Renal pelvis (tissue), 4 donors: ENCODE measurements around the gene MED12L. TPM values are rescaled to one million over a fixed set of nuclear protein-coding genes. Genes with fewer than 3 reads are reported as not detected.

Source experiments
- DNase-seq: peaks from one replicate; pipeline ENCODE4 v3.0.0-alpha.2; 2013
- polyA plus RNA-seq, 3 donors: library from polyadenylated mRNA; unstranded; fragments of 120-200 nt; gene quantifications; one replicate each; pipeline ENCODE4 v1.2.1, GENCODE V29; 2013; ENCODE audit not compliant: insufficient read length in 3 of 3

MED12L gene
- polyA plus RNA-seq, 3 donors = 2.2 to 2.7 (median 2.6) TPM

DNA sequence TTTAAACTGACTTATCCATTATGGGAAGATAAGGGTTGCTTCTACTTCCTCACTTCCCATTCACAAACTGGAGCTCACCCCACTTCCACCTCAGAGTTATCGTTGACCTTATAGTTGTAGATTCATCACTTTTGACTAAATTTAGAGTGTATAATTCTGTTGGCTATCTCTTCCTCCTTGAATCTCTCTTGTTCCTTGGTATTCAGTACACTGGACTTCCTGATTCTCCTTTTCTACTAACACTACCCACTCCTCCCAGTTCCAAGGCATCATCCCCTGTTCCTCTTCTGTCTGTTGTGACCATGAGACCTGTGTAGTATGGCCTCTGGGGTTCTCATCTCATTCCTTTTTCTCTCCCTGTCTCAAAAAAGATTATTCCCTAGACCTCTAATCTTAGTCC is 237.0 kb downstream of the MED12L start:
- no peak for DNase-seq

DNA sequence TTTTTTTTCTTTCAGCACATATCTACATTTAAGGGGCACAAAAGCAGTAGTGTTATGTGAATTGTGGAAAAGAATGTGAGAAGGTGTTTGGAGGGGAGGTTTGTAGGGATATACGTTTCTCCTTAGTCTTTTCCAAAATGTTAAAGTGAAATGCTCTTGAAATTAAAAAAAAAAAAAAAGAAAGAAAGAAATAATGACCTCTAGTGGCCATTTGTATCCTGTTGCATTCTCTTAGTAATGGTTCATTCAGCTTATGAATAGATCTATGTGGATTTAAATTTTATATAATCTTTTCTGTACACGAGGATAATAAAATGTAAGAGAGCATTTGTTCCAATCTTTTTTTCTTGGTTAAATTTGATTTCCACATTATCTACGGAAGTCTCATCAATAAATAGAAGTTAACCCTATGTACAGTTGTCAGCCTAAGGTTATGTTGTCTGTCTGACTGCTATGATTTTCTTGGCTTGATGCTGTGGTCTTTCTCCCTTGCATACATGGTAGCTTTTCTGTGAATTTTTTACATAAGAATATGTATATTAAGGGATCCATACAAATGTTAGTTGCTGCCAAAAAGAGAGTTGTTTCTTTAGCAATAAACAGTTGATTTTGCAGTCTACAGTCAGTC is 242.2 kb downstream of the MED12L start:
- no peak for DNase-seq

DNA sequence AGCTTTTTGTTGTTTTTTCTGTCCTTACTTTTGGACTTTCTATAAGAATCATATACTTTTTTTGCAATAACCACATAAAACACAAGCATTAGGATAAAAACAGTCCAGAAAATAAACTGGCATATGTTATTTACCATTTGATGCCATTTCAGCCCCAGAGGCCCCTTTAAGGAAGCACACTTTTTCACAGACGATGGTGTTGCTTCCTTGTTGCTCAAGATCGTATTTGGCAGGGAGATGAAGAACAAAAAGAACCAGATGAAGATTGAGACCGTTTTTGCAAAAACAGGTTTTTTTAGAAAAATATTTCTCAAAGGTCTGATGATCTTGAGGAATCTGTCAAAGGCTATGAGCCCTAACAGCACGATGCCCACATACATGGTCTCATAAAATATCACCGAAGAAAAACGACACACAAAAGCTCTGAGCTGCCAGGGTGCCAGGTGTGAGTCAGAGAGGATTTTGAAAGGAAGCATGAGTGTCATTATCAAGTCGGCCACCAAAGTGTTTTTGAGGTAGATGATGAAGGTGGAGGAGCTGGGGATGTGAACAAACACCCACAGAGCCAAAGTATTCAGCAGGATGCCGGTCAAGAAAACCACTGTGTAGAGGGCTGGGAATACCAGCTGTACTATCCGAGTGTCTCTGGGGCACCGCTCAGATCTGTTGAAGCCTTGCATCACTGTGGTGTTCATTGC is 243.0 kb downstream of the MED12L start:
- no peak for DNase-seq

DNA sequence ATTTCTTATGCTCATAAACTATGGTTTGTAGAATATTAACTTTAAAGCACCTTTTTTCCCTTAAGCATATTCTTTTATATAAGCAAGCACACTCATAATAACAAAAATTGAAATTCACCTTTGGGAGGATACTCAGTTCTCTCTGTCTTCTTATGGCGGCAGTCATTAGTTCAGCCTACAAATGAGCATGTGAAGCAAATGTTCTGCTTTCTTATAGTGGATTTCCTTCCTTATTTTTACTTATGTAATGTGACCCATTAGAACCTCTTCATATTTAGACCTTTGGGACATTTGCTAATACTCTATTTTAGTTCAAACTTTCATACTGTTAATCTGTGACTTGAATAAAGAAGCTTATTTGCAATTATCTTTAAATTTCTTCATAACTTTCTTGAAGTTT is 243.9 kb downstream of the MED12L start, which contains the start of gene P2RY13:
Gene P2RY13 (minus strand): TSS at position 187 of the 400 bp plus-strand sequence. CDS start 21 bp downstream, at position 166.
- no peak for DNase-seq

DNA sequence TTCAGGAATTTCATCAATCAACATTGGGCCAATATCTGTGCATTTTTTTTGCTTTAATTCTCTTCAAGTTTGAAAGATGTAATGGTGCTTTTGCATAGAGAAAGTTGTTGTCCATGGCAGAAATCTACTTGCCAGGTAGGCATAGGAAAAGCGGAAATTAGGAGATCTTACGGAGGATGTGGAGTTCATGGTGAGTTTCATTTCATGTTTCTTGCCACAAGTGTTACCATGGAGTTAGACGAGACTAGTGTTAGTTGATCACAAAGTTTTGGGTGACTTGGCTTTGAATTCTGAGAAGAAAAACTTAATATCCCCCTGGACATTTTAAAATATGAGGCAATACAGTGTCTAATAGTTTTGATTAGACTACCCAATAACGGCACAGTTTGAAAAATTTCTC is 244.9 kb downstream of the MED12L start:
- no peak for DNase-seq

DNA sequence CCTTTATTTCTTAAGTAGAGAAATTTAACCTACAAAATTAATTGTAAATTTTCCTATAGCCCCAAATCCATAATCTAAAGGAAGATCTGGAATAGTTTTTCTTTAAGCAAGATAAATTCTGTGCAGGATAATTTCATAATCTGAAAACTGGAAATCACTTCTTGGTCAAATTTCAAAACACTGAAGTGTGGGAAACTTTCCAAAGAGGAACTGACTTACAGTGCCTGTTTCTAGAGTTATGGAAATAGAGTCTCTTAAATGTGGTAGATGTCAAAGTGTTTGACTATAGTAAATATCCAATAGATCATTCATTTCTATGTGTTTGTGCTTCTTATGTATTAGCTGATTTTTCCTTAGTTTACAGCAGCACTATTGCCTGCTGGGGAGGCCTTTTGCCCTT is 245.4 kb downstream of the MED12L start:
- no peak for DNase-seq

DNA sequence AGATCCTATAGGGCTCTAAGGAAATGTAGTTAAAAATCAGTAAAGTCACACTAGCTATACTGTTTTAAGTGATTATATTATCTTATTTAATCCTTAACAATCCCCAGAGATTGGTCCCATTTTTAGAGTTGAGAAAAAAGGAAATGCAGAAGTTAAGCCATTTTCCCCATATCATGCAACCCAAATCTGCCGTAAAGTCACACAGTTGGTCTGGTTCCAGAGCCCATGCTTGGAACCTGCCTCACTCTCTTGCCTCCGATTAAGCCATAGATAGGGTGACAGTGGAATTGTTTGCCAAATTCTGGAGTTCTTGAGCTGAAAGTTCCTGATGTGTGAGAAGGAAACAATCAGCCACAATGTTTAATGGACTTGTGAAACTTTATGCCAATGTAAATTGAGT is 246.2 kb downstream of the MED12L start:
- DNase-seq = no peak

DNA sequence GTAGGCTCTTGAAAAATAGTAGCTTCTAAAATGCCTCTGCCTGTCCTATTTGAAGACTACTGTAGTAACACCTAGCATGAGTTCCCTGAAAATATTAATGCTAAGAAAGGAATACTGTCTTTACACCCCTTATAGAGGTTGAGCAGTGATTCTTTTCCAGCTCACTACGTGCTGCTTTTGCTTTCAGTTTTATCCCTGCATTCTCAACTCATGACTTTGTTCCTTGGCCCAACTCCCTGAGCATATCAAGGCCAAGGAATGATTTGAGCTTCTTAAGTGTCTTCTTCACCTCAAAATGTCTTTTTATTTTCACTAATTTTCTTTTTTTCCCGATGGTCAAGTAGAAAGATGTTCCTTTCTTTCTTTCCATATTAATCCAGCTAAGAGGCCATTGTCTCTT is 260.4 kb downstream of the MED12L start:
- no peak for DNase-seq

DNA sequence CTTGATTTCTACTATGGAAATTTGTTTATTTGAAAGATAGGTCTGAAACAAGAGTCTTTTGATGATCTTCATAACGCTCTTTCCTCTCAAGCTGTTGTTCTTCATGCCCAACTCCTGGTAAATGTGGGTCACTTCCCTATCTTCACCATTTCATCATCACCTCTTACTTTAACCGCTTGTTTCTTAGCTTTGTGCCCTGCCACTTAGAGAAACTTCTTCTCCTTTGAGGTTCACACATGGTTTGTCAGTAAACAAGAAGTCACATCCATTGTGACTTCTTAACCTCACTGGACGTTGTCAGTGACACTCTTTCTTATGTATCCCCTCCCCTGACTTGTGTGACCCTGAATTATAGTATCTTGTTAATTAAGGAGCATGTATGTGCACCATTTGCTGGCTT is 260.8 kb downstream of the MED12L start:
- DNase-seq = no peak

DNA sequence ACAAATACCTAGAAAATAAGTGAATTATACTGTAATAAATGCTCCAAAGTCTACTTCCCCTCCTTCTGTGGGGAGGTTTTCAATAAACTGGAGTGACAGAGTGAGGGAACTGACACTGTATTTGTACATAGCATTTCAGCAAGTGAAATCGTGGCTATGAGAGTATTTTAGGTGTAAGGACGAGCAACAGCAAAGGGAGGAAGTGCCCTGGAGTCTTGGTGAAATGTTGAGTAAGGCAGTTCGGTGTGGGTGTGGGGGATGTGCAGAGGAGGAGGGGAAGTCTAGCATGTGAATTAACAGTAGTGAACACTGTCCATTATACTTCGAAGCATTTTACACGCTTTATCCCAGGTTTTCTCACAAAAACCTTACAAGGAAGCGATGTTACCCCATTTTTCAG is 262.0 kb downstream of the MED12L start:
- DNase-seq = no peak

DNA sequence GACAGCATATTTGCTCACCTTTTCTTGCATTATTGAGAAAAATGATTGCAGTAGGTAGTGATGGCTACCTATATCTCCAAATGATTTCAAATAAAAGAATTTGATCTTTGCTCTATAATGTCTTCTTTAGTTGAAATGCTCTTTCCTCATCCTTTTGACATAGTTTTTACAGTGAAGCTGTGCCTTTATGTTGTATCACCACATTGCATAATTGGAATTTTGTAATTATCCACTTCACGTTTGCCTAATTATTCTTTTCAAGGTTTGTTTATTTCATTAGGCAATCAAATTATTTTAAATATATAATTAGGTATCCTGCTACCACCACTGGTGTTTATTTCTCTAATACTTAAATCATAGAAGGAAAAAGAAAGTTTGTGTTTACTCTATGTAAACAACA is 265.2 kb downstream of the MED12L start:
- DNase-seq = no peak

DNA sequence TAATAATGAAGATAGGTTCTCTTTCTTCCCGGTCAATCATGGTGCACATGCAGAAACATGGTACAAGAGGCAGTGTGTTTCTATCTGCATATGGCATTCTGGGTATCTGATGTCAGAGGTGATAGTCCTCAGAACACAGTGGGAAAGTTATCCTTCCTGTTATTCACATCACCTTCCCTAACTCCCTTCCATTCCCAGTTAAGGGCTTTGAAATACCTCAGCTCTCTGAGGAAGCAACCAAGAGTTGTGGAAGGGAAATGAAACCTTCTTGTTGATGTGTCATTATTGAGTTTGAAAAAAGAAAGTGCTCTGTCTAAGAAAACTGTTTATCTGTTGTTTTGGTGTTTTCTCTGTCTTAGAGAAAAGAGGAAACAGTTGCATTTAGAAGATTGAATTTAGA is 265.8 kb downstream of the MED12L start:
- no peak for DNase-seq

DNA sequence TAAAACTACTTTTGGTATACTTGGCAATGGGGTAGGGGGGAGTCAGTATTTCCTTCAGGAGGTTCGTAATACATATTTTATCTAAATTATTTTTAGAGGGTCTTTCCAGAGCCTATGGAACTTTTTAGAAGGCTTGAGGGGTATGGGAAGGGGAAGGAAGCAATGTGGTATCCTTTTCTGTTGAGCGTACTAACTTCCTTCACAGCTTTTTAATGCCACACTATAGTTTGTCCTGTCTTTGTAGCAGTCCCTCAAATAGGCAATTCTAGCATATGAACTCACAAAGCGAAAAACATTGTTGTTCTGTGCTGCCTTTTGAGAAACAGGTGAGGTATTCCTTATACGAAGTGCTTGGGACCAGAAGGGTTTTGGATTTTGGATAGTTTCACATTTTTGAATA is 266.2 kb downstream of the MED12L start:
- DNase-seq = no peak

DNA sequence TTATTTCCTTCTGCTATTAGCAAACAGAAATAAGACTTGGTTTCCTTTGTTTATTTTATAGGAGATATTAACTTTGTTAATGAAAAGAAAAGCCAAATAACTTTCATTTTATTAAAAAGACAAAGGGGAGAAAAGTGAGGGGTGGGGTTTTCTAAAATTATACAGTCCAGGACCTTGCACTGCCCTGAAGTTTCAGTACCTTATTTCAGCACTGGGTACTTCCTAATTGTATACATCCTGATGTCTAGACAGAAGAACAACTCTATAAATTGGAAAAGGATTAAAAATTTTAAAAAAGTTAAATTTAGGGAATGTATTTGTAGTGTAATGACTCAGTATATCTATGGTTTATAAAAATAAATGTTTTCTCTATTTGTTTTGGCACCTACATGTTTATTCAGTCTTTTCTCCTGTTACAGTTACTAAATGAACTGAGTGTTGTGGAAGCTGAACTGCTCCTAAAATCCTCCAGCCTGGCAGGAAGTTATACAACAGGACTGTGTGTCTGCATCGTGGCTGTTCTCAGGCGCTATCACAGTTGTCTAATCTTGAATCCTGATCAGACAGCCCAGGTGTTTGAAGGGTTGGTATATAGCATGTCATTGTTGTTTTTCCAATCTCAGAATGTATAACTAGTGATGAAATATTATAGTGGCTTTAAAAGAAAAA is 271.5 kb downstream of the MED12L start:
- no peak for DNase-seq

DNA sequence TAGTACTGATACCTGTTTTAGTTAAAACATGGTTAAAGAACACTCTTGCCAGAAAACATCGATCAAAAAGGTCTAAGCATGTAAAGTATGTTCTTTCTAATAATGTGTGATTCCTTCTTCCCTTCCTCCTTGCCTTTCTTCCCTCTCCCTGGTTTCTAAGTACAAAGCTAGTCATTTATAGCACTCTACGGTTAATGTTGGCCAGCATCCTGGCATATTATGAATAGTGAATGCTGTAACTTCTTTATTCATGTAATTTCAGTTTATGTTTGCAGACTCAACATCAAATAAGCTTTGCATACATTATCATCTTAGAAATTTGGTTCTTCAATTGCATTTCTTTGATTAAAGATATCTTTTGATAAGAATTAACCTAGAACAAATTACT is 272.0 kb downstream of the MED12L start:
- DNase-seq = no peak

DNA sequence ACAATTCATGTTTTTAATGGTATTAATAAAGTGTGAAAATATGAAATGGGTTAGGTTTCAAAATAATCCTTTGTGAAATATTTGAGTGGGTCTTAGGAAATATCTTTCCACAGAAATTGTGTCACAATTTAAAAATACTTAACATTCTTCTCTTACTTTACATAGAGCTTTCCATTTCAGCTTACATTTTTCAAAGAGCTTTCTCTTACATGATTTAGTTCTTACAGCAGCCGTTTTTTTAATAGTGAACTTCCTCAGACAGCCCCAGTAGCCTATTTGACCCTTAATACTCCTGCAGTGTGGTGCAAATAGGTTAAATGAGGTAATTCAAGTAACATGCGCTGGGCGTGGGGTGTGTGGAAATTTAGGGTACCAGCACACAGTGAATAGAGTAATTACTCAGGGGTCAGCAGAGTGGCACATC is 277.3 kb downstream of the MED12L start:
- no peak for DNase-seq

DNA sequence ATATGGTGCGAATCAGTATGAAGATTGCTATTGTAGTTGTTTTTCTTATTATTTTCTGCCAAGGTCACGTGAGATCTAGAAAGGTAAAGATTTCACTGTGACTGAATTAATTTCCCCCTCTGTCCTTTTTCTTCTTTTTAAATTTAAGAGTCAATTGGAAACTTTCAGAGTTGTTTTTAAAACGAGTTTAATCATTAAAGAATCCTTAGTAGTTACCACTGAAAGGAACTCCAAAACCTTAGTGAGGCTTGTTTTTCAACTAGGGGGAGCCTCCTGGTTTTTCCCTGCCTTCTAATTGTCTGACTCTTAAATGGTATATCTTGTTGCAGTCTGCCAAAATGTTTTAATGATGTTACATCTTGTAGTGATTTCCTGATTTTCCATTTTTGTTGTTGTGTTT is 281.5 kb downstream of the MED12L start:
- no peak for DNase-seq

DNA sequence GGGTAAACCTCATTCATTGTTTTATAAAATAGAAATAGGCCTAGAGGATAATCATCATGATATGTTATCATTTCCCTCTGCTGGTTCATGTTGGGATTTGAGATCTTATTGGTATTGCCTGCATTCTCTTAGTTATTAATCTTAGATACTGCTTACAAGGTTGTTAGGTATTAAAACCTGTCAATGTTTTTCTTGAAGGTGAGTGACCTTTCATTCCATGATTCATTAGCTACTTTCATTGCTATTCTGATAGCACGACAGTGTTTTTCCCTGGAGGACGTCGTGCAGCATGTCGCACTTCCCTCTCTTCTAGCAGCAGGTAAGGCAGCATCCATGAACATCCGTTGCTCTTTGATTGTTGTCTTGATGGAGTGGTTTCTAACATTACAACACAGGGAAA is 282.0 kb downstream of the MED12L start:
- DNase-seq = no peak

DNA sequence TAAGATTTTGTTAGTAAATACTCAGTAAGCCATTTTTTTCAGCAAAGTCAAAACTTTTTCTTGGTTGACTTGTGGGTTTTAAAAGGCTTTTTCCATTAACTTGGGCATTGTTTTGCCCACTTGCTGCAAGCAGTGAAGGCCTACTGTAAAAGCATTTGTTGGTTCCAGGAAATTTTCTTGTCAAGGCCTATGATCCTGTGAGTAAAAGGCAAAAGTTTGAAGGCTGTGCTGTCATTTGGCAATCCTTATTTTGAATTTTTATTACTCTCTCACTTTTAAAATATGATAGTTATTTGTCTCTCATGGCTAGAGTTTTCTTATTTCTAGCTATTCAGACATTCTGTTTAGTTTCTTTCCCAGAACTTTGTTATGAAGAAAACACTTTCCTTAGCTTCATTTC is 286.1 kb downstream of the MED12L start:
- no peak for DNase-seq

DNA sequence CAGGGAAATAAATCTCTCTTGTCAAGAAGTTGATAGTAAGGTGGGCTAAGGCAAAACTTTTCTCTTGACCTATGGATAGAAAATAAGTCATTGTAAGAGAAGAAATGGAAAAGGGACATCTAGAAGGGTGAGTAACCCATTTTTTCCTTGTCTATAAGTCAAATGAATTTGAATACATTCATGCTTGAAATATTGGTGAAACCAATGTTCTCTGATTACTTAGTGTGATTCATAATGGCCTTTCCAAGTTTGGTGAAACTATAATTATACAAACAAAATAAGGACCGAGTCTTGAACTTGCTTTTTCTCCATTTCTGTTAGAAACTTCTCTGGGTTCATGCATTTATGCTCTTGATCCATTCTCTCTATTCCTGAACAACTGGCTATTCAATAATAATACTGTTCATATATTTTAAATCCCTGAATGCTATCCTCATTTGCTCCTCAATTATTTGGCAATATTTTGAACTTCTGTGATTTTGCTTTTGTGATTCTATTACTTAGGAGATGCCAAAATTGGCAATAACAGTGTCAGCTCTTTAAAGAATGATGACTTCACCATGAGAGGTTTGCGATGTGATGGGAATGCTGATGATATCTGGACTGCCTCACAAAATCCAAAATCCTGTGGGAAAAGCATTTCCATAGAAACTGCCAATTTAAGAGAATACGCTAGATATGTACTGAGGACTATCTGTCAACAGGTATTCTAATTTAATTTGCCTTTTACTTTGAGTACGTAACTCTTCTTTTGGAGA is 286.8 kb downstream of the MED12L start:
- no peak for DNase-seq

DNA sequence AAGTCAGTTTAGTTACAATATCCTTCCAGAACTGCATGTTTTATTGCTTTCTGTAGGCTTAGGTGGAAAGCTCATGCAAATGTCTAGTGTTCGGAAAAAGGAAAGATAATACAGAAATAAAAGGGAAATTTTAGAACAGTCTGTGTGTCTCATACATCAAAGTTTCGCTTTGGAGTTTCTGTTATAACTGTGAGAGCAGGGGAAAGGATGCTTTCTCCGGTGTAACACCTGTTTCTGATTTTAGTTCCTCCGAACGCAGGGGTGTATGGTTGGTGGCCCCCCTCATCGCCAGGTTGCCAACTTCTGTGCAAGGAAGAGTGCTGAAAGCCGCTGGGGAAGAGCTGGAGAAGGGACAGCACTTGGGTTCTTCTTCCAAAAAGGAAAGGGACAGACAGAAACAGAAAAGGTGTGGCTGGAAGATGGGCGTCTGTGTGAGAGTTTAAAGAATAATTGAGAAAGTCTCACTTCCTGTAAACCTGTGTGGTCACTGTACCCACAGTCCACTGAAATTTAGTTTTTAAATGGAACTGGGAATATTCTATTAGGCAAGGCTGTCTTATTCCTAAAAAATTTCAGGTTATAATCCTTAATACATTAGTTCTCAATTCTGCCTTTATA is 292.4 kb downstream of the MED12L start:
- no peak for DNase-seq

DNA sequence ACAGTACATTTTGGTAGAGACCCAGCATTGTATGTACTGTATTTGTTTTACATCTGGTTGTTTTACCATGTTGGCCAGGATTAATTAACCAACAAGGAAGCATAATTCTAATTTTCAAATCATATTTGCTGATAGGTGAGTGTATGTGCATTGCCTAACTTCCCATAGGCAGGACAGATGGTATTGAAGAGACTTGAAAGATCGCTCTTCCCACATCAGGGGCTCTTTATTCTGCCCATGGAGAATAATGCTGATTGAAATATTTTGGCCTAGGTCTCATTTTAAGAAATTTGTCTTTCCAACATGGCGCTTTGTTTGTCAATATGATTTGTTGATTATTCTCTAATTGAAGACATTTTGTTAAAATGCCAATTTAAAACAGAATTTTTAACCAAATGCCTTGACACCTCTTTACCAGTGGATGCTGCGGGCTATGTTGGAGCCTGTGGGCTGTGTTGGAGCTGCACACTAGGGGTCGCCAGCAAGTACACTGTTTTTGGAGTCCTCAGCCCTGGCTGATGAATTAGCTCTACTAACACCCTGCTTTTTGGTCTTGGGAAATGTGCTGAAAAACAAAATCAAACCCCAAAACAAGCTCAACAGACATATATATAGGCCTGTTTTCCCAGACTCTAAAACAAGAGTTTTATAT is 293.7 kb downstream of the MED12L start:
- no peak for DNase-seq
